OCI-LY3 (cell line): ENCODE results near the gene LHFPL3.

ENCODE experiments used
- CTCF ChIP-seq: fragments of 200-600, 300-600 bp; sonication (generic); IDR thresholded peaks from 2 replicates; pipeline ENCODE4 v1.5.1; 2014; ENCODE audit warnings: antibody characterized with exemption, low read length, low read depth
- EZH2phosphoT487 ChIP-seq: fragments of 200-600 bp; shearing (Covaris generic); IDR thresholded peaks from 2 replicates; pipeline ENCODE4 v1.6.1; 2018; ENCODE audit warnings: antibody characterized with exemption, mixed run types, low read depth

GRCh38 chr7:104903846-104904245, 575.4 kb downstream of the LHFPL3 start:
- TF ChIP-seq CTCF (no peak), EZH2phosphoT487 (no peak)
